Measurements from ENCODE around the gene ANKRD55.

Gene ANKRD55

GRCh38 chr5:56185768-56186311, 47.3 kb downstream of the ANKRD55 start:
- TF ChIP-seq, protein P1, sequence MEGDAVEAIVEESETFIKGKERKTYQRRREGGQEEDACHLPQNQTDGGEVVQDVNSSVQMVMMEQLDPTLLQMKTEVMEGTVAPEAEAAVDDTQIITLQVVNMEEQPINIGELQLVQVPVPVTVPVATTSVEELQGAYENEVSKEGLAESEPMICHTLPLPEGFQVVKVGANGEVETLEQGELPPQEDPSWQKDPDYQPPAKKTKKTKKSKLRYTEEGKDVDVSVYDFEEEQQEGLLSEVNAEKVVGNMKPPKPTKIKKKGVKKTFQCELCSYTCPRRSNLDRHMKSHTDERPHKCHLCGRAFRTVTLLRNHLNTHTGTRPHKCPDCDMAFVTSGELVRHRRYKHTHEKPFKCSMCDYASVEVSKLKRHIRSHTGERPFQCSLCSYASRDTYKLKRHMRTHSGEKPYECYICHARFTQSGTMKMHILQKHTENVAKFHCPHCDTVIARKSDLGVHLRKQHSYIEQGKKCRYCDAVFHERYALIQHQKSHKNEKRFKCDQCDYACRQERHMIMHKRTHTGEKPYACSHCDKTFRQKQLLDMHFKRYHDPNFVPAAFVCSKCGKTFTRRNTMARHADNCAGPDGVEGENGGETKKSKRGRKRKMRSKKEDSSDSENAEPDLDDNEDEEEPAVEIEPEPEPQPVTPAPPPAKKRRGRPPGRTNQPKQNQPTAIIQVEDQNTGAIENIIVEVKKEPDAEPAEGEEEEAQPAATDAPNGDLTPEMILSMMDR (IDR thresholded peaks at IDR 0.05; ENCODE audit: borderline replicate concordance, insufficient read depth, low read depth, low read length): no peak
- no peak overlapping the region for H3K4me3 ChIP-seq (ENCODE audit: low read depth, low read length)

GRCh38 chr5:56183506-56183905, 49.6 kb downstream of the ANKRD55 start:
- no peak overlapping the region for H3K4me3 ChIP-seq (ENCODE audit: low read depth, low read length)
- TF ChIP-seq, protein P1 (IDR thresholded peaks at IDR 0.05; ENCODE audit: borderline replicate concordance, insufficient read depth, low read depth, low read length): no peak

DNA sequence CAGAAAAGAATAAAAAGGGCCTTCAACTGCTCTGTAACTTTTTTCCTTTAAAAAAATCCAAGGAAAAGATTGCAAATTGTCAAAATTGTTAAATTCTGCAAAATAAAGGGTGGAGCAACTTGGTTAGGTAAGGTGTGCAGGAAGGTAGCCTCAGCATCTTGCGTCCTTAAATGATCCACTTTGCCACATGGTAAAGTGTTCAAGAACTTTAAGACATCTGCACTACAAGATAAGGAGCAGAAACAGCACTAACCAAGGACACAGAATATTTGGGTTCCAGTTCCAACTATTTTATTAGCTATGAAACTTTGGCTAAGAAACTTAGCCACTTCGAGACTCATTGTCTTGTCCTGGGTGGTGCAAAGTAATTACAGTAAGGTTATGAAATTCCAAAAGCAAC, 53.7 kb downstream of the ANKRD55 start:
- H3K4me3 ChIP-seq (ENCODE audit: low read depth, low read length): no peak overlapping the region
- TF ChIP-seq, protein P1 (IDR thresholded peaks at IDR 0.05; ENCODE audit: borderline replicate concordance, insufficient read depth, low read depth, low read length): no peak

DNA sequence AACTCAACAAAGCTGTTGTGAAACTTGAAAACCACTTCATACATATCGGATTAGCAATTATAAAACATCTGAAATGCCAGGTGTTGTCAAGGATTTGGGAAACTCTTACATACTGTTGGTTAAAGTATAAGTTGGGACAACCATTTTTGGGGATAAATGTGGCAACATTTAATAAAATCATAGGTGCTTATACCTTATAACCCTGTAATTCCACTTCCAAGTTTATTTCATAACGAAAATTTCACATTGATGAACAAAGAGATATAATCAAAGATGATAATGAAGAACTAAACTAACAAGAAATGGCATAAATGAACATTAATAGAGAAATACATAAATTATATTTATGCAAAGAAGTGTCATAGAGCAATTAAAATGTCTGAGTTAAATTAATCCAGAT, 54.3 kb downstream of the ANKRD55 start:
- no peak overlapping the region for H3K4me3 ChIP-seq (ENCODE audit: low read depth, low read length)
- TF ChIP-seq, protein P1 (IDR thresholded peaks at IDR 0.05; ENCODE audit: borderline replicate concordance, insufficient read depth, low read depth, low read length): no peak

DNA sequence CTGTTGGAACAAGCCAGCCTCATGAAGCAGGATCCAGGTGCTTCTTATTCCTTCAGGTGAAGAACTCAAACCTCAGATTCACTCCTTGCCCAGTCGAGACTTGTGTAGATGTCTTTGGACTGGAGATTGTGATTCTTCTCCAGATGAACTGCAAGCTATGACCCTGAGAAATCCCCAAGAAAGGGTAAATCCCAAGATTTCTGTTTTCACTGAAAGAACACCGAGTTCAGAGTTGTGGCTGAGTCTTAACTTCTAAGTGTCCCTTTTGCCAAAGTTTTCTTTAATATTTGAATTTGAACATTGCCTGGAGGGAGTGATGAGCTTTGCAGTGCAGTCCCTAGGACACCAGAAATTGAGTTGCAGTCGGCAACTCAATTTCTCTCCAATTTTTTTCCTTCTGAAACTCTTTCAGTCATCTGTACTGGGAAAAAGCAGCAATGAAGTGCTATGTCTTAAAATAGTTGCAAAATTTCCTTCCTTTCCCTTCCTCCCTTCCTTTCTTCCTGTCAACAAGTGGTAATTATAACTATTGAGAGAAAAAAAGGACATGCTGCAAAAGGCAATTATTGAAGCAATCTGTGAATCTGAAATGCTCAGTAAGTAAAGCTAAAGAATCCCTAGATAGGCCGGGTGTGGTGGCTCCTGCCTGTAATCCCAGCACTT, 56.1 kb downstream of the ANKRD55 start:
- H3K4me3 ChIP-seq (ENCODE audit: low read depth, low read length): no peak overlapping the region
- TF ChIP-seq, protein P1 (IDR thresholded peaks at IDR 0.05; ENCODE audit: borderline replicate concordance, insufficient read depth, low read depth, low read length): no peak

DNA sequence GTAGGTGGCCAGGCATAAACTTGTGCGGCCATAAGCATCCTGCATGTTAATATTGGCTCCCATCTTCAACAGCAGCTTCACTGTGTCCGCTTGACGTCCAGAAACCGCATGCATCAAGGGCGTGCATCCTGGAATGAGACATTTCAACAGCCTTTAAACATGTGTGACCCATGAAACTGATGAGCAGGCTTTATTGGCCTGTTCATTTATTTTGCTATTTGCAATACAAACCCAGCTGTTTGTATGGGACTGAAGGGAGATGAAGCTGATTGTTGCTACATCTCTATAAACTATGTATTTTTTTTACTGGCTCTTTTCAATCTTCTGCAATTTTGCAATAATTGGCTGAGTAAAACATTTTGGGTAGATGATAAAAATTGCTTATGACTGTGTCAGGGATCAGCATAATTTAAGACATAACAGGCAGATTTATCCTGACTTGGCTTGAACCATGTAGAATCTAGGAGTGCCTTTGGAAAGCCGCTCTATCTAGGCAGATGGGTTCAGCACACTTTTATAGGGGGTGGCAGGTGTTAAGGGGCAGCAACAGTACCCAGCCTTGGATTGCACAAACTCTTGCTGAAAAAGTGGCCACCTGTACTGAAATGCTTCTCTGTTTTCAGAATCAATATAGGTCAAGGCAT, 56.9 kb downstream of the ANKRD55 start:
- TF ChIP-seq, protein P1 (IDR thresholded peaks at IDR 0.05; ENCODE audit: borderline replicate concordance, insufficient read depth, low read depth, low read length): no peak

DNA sequence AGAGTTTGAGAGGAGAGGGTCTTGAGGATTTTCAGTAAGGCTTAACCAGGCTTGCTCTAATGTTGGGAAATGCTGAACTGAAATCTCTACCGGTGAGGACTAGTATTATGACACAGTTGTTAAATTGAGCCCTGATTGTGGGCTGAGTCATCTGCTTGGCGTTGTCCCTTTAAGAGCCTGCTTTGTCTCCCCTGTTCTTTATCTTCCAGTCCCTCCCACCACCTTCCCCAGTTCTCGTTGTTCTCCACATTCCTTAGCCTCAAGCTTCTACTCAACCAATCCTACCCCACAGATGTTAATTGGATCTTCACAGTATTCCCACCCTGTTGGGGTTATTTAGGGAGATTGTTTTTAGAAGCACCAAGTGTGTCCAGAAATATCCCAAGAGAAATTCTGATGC, 57.6 kb downstream of the ANKRD55 start:
- H3K4me3 ChIP-seq (ENCODE audit: low read depth, low read length): no peak overlapping the region
- TF ChIP-seq, protein P1 (IDR thresholded peaks at IDR 0.05; ENCODE audit: borderline replicate concordance, insufficient read depth, low read depth, low read length): no peak

More for the DNA sequence above, 56.9 kb downstream of the ANKRD55 start:
- H3K4me3 ChIP-seq (ENCODE audit: low read depth, low read length): no peak overlapping the region

Measured in GM12875 (cell line).